Measurements from ENCODE around the gene ZDHHC8. TPM values are rescaled to one million over a fixed set of nuclear protein-coding genes. Genes with fewer than 3 reads are reported as not detected.

ZDHHC8 gene
- total and polyA plus RNA-seq, 2 donors (not counting 3 experiments of a cell fraction or from before 2014, with no cell fraction given) = 49.8 to 131 TPM

- H3K79me2 ChIP-seq (ENCODE audit: control insufficient read depth, insufficient read depth, low read length) = peaks cover 72% of the 10 kb centered on the region
- no peaks in the 10 kb centered on the region for H3K27me3 ChIP-seq (ENCODE audit: control insufficient read depth in 2 of 2, insufficient read depth in 2 of 2, low read length in 2 of 2)
- no peak overlapping the region for H3K4me3 ChIP-seq (replicated peaks in 1 of 3; ENCODE audit: insufficient read depth in 1 of 3, low read depth in 1 of 3, low read length in 3 of 3)
- no peak for TF ChIP-seq MAX (IDR thresholded peaks at IDR 0.05; ENCODE audit: insufficient read depth, insufficient read length)
- TF ChIP-seq JUN (IDR thresholded peaks at IDR 0.05; ENCODE audit: borderline replicate concordance, insufficient read depth, insufficient read length, low read depth) = no peak
- no peak for TF ChIP-seq POLR2AphosphoS5 (IDR thresholded peaks at IDR 0.05; ENCODE audit: insufficient read depth, low read depth, low read length)
- no peak for TF ChIP-seq MYC (IDR thresholded peaks at IDR 0.05; ENCODE audit: low read depth, low read length)
- dilution Hi-C loops (cut with MboI; ENCODE audit: extremely low pct_ligation_motif_present, low sequenced_read_pairs) (no loop called here), intact Hi-C loops (cut with micrococcal nuclease) (no loop called here)
- no peak overlapping the region for H3K4me2 ChIP-seq (ENCODE audit: insufficient read depth, low read length)
- BruUV-seq (replicated peaks) = no TSS peak
- CTCF ChIA-PET = interaction anchor here (0.9 kb wide), 1 partner anchor 17 kb away, joined by 3 read pairs; no protein-coding TSS in a partner anchor
- H3K4me1 ChIP-seq (ENCODE audit: control insufficient read depth, extremely low read depth, insufficient read depth, low read length) = peaks cover 2% of the 10 kb centered on the region
- no peak overlapping the region for H3K9ac ChIP-seq (replicated peaks; ENCODE audit: extremely low read depth, insufficient read depth, low read length)
- no peaks in the 10 kb centered on the region for H3K9me1 ChIP-seq (replicated peaks; ENCODE audit: control insufficient read depth, extremely low read depth, insufficient read depth, low read length)
- H3K36me3 ChIP-seq (ENCODE audit: control insufficient read depth in 2 of 2, extremely low read depth in 1 of 2, insufficient read depth in 2 of 2, low read length in 2 of 2) = peaks cover 48 to 67% of the 10 kb centered on the region in 2 experiments
- H4K20me1 ChIP-seq (replicated peaks; ENCODE audit: control insufficient read depth, extremely low read depth, insufficient read depth, low read length) = peaks cover 2% of the 10 kb centered on the region
- no peak overlapping the region for H3K27ac ChIP-seq (ENCODE audit: insufficient read depth, low read depth, low read length)
- FAIRE-seq (no peak), DNase-seq (ENCODE audit: low read depth, low spot score) (no peak)
- H3K9me3 ChIP-seq (replicated peaks; ENCODE audit: control insufficient read depth, insufficient read depth, low read length) = no peaks in the 10 kb centered on the region
- POLR2A ChIA-PET = no interaction called here
- H2AFZ ChIP-seq (ENCODE audit: low read depth, low read length) = no peak overlapping the region
Measured at GRCh38 chr22:20088263-20088648, 43.3 kb upstream of the ZDHHC8 start.

- no peak for FAIRE-seq
- dilution Hi-C loops (cut with MboI; ENCODE audit: extremely low pct_ligation_motif_present, low sequenced_read_pairs) (no loop called here), intact Hi-C loops (cut with micrococcal nuclease) (no loop called here)
- no TSS peak for BruUV-seq (replicated peaks)
- Histone ChIP-seq H3K9me1 (replicated peaks; ENCODE audit: control insufficient read depth, extremely low read depth, insufficient read depth, low read length) (no peaks in the 10 kb centered on the region), H3K9me3 (replicated peaks; ENCODE audit: control insufficient read depth, insufficient read depth, low read length) (no peaks in the 10 kb centered on the region), H2AFZ (ENCODE audit: low read depth, low read length) (no peak overlapping the region), H3K27ac (ENCODE audit: insufficient read depth, low read depth, low read length) (no peak overlapping the region), H3K4me2 (ENCODE audit: insufficient read depth, low read length) (no peak overlapping the region), H3K36me3 (ENCODE audit: control insufficient read depth in 2 of 2, extremely low read depth in 1 of 2, insufficient read depth in 2 of 2, low read length in 2 of 2) (peaks cover 54 to 78% of the 10 kb centered on the region in 2 experiments), H3K9ac (replicated peaks; ENCODE audit: extremely low read depth, insufficient read depth, low read length) (no peak overlapping the region), H3K4me3 (replicated peaks in 1 of 3; ENCODE audit: insufficient read depth in 1 of 3, low read depth in 1 of 3, low read length in 3 of 3) (no peak overlapping the region), H3K4me1 (ENCODE audit: control insufficient read depth, extremely low read depth, insufficient read depth, low read length) (no peaks in the 10 kb centered on the region), H3K27me3 (ENCODE audit: control insufficient read depth in 2 of 2, insufficient read depth in 2 of 2, low read length in 2 of 2) (no peaks in the 10 kb centered on the region), H3K79me2 (ENCODE audit: control insufficient read depth, insufficient read depth, low read length) (peaks cover 63% of the 10 kb centered on the region), H4K20me1 (replicated peaks; ENCODE audit: control insufficient read depth, extremely low read depth, insufficient read depth, low read length) (peaks cover 2% of the 10 kb centered on the region)
- ChIA-PET CTCF (no interaction called here), POLR2A (no interaction called here)
- no peak for DNase-seq (ENCODE audit: low read depth, low spot score)
- TF ChIP-seq JUN (IDR thresholded peaks at IDR 0.05; ENCODE audit: borderline replicate concordance, insufficient read depth, insufficient read length, low read depth) = no peak
- no peak for TF ChIP-seq POLR2A (IDR thresholded peaks at IDR 0.05; ENCODE audit: low read depth, low read length)
- TF ChIP-seq CTCF (IDR thresholded peaks at IDR 0.05; ENCODE audit: extremely low read depth in 1 of 2, insufficient read depth in 1 of 2, low read depth in 1 of 2, low read length in 2 of 2) = no peak
- no peak for TF ChIP-seq GATA2 (IDR thresholded peaks at IDR 0.05; ENCODE audit: insufficient read depth, insufficient read length, low read depth, low read length)
- TF ChIP-seq MYC (IDR thresholded peaks at IDR 0.05; ENCODE audit: low read depth, low read length) = no peak
Measured at GRCh38 chr22:20089226-20089976, 42.2 kb upstream of the ZDHHC8 start.
